GM18870 (cell line): ENCODE measurements around the gene KLF17.

Experiments used
- ATAC-seq: cut with Tn5 transposase; IDR thresholded peaks from one replicate; pipeline ENCODE4 v1.9.1; 2021; ENCODE audit warnings: moderate library complexity; ENCODE audit not compliant: unreplicated experiment

KLF17 gene

DNA sequence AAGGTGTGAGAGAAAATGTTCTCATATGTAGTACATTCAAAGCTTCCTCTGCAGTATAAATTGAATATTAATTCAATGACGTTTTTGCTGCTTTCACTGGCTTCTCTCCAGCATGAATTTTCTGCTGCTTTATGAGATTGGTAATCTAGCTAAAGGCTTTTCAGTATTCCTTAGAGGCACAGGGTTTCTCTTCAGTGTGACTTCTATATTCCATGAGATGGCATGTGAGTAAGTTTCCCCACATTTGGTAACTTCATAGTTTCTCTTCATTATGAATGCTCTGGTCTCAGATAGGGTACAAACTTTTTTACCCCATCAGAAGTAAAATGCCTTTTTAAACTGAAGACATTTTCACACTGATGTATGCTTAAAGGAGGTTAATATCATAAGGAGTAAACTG, 33.2 kb downstream of the KLF17 start:
- no peak for ATAC-seq

DNA sequence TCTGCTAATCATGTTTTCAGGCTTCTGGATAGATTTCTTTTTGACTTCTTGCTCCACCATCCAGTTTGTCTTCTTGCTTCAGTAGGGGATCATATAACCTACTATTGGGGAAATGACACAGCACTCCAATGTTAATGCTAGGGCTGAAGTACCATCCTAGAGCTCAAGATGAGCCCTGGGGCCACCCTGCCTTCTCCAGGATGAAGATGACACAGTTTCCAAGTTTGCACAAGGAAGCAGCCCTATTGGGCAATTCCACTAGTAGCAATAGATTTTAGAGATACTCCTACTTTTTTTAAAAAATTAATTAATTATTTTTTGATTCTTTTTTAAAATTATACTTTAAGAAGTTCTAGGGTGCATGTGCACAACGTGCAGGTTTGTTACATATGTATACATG, 34.1 kb downstream of the KLF17 start:
- ATAC-seq, result no peak

DNA sequence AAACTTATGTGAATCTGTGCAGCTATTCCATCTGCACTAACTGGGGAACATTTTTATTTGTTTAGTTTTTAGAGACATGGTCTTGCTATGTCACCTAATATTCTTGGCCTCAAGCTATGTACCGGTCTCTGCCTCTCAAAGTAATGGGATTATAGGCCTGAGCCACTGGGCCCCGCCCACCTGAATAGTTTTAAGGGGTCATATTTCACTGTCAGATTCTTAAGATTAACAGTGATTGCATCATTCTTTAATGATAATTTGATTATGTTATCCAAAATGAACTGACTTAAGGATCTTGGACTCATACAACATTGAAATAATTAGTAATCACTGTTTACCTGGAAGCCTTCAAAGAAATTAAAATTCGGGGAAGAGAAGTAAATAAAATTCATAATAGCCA, 35.4 kb downstream of the KLF17 start:
- ATAC-seq, result no peak

DNA sequence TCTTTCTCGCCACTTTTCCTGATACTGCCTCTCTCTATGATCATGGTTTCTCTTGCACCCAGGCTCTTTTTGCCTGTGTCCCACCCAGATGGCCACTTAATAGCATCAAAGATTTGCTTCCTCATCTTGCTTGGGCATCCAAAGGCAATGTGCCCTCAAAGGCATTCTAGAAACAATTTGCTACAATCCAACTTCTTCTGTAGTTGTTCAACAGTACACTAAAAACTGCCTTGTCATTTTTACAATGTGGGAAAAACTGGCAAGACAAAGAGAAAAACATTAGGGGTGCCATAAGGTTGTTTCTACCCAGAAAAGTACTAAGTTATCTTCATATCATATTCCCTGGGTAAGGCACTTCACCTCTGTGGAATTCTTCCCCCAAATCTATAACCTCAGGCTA, 39.3 kb downstream of the KLF17 start:
- no peak for ATAC-seq

DNA sequence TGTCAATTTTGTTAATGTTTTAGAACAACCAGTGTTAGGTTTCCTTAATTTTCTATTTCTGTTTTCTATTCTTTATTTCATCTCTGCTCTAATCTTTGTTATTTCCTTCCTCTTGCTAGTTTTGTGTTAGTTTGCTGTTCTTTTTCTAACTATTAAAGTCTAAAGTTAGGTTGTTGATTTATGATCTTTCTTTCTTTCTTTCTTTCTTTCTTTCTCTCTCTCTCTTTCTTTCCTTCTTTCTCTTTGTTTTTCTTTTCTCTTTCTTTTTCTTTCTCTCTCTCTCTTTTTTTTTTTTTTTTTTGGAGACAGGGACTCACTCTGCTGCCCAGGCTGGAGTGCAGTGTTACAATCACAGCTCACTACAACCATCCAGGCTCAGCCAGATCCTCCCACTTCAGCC, 40.2 kb downstream of the KLF17 start:
- no peak for ATAC-seq

DNA sequence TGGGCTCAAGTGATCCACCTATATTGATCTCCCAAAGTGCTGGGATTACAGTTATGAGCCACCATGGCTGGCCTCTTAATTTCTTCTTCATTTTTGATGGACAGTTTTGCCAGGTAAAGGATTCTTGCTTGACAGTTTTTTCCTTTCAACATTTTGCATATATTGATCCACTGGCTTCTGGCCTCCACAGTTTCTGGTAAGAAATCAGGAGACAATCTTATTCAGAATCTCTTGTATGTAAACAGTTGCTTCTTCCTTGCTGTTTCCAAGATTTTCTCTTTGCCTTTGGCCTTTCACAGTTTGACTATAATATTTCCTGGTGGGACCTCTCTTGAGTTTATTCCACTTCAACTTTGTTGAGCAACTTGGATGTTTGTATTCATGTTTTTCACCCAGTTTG, 42.9 kb downstream of the KLF17 start:
- no peak for ATAC-seq

DNA sequence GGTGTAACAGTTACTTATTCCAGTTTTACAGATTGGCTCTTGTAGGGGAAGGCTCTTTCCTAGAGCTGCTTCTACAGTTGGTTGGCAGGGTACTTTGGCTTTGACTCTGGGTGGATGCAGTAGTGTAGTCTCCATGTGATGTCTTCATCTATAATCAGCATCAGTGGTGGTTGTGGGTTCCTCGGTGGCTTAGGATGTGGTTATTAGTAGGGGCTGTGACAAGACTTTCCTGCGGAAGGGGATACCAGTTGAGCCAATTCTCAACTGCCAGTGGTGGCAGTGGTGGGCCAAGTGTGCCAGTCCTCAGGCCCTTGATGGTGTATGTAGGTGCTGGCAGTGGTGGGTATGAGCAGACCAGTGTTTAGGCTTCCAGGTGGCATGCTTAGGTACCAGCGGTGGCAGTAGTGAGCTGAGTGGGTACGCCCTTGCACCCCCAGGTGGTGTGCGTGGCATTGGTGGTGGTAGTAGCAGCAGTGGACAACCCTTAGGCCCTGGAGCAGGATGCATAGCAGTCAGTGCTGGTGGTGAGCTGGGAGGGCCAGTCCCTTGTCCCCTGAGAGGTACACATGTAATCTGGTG, 50.0 kb downstream of the KLF17 start:
- ATAC-seq, result no peak

DNA sequence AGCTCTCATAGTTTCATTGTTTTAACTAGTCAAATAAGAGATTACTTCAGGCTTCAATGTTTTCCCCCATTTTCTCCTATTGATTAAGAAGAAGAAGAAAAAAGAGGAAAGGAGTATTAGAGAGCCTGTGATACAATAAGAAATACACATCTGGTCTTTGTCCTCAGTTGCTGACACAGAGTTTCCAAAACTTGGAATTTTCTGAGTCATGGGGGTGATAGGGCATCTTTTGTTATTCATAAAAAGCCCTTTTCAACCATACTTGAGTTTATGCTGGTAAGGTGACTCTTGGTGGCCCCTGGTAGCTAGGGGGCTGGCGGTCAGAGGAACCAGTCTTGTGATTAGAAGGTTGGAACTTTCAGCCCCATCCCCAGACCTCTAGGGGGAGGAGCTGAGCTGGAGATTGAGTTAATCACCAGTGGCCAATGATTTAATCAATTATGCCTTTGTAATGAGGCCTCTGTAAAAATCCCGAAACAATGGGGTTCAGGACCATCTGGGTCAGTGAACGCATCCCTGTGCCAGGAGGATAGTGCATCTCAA, 51.7 kb downstream of the KLF17 start:
- ATAC-seq, result no peak

DNA sequence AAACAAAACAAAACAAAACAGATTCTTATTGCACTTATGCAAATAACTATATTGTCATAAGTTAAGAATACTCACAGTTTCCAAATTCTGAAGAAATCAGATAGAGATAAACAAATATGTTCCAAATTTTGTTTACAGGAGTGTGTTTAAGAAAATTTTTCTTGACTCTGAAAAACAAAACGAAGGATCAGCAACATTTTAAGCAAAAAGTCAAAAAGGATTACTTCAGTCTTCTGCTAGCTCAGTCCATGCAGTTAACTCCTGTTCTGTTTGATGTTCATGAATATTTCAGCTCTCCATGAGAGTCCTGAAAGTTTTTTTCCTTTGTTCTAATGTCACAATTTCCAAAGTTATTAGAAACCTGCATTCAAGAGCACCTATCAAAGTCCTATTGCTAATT, 56.0 kb downstream of the KLF17 start:
- no peak for ATAC-seq
